Stimulated activated CD8-positive, alpha-beta memory T cell treated with anti-CD3 and anti-CD28 coated beads, Interleukin-7, amount 100 ng/mL, for 1 hour (primary cell): Measurements from ENCODE around the gene CDS2.

Source experiments
- DNase-seq, 2 donors: peaks; one replicate each; pipeline ENCODE4 v3.0.0-alpha.2; 2020; ENCODE audit warnings: low read depth in 2 of 2

Gene CDS2

DNA sequence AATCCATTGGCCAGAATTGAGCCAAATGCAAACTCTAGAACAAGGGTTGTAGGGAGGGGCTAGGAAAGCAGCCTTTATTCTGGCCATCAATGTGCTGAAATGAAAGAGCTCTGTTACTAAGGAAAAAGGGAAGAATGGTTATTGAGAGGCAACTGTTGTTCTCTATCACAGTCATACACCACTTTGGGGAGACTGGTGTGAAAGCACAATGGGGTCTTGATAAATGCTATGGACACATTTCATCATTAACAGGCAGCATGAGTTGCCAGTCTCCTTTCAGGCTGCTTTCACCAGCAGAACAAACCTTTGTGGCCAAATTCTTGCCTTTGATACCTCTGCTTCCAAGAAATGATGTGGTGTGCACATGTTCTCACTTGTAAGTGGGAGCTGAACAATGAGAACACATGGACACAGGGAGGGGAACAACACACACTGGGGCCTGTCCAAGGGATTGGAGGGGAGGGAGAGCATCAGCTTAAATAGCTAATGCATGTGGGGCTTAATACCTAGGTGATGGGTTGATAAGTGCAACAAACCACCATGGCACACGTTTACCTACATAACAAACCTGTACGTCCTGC lies 86.2 kb downstream of the CDS2 start:
- DNase-seq: no peak

DNA sequence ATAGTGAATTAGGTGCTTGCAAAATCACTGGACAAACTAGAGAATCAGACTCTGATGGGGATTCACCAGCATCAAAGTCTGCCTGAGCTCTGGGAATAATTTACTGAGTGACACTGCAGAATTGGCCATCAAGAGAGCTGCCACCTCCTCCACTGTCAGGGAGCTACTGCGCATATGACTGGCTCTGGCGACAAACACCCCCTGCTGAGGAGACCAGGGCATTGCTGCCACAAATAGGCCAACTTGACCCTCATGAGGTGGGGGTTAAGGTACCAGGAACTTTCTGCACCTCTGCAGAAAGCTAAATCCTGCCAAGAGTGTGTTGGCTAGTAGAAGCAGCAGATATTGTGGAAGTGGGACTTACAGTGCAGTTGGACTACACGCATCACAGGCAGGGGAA lies 88.0 kb downstream of the CDS2 start:
- DNase-seq: no peak

DNA sequence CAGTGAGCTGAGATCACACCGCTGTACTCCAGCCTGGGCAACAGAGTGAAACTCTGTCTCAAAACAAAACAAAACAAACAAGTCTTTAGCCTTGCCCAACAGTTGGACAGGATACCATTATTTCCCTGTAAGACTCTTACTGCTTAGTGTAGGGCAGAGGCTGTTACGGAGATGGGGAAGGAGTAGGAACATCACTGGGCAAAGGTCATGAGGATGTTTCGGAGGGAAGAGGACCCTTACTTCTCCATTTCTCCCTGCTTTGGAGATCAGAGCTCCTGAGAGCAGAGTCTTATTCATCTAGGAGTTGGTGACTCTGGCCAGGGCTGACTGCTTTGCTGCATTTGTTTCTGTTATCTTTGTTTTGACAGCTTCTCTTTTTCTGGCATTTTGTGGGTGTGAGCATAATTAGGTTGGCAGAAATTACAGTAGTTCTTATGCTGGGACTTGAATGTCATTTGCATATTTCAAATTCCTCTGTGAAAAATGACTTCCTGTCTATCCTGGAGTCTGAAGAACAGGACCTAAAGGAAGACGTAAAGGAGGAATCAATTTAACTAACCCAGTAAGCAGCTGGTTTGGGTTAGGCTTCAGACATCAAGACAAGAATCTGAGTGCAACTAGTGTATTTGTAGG lies 89.0 kb downstream of the CDS2 start:
- no peak for DNase-seq

DNA sequence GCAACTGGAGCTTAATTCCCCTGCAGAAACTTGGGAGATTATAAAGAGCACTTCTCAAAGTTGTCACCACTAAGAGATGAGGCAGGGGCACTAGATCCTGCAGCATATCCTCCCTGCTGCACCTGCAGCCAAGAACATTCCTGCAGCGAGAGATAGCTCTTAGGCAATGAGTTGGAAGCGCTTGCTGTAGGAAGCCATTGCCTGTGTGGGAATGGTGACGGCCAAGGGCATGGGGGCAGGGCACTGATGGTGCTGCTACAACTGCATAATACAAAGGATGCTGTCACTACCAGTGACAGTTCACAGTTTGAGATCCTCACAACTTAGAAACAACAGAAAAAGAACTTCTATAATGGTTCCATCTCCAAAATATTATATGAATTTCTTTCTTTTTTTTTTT lies 89.9 kb downstream of the CDS2 start:
- DNase-seq: no peak

DNA sequence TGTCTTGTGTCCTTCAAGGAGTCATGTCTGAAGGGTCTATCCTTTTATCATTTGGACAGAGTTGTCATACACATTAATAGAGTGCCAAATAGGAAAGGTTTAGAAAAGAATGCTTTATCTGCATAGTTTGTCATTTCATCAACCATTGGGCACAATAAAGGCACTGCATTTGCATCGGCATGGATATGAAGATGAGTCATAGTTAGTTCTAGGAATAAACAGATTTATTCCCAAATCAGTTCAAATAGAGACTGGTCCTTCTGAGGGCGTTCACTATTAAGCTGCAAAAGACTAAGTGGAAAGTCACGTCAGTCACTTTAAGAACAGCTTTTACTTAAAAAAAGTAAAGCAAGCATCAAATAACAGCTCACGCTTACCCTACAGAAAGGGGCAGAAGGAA lies 90.8 kb downstream of the CDS2 start:
- DNase-seq: no peak

DNA sequence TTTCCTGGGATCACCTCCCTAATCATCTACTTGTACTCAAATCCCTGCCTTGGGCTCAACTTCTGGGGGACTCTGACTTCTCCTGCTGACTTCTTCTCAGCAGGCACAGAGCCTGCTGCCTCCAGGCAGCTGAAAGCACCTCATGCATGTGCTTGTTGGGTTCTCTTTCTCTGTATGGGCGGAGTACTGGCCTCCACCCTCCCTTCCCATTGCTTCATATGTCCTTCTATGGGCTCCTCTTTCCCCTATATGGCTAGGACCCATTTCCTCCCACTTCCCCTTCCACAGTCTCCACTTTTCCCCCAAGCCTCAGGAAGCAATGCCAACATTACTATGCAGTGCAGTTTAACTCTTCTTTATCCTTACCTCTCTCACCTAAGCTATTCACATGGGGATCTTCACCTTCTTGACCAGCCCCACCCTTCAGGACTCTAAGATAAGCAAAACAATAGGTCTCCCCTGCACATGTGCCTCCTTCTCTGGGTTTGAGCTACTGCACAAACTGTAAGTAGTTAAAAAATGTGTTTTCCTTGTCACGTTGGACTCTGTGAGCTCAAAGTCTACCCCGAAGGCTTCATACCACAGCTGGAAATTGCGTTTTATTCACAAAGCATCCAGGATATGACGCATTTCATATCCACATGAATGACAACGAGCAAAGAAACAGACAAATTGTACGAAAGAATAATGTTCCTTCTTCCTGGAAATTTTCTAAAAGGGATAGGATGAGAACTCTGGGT lies 93.7 kb downstream of the CDS2 start:
- DNase-seq: no peak

DNA sequence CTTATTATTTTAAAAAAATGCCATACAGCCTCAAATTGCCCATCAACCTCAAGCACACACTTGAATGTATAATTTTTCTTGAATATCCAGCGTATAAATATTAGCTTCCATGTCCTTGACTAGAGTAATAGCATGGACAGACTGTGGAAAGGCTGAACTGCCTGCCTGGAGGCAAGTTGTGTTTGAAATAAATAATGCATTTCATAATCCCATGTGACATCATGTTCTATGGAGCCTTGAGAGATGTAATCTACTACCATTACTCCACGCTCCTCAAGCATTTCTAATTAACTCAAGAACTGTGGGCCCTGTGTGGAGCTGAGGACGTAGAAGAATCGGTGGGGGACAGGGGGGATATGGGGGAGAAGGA lies 94.2 kb downstream of the CDS2 start:
- DNase-seq: no peak

DNA sequence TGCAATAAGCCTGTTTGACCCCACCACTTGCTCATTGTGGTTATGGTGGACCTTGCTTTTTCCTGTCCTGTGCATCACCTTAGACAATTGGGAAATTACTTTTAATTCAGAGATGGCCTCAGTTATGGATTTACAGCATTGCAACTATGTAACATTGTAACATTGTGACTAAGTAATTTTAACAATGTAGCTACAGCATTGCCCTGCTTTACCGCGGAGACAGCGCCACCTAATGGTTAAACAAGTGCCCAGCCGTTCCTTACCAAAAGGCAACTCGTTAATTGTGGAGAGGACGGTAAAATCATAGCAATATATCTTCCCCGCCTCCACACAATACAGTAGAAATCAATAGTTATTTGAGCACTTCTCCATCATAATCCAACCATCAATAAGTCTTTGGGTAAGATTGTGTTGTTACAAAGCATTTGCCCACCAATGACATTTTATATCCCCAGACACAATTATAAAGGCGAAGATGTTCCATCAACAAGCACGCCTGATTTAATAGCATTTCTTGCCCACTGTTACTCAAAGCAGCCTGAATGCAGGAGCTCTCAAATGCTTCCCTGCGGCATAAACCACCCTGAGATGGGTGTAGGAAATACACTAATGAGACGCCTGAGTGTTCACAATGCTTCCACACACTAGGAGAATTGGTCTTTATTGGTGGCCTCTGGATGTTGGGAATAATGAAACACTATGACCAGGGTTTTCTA lies 96.3 kb downstream of the CDS2 start:
- DNase-seq: peak in 1 of 2 donors; percentile 19

DNA sequence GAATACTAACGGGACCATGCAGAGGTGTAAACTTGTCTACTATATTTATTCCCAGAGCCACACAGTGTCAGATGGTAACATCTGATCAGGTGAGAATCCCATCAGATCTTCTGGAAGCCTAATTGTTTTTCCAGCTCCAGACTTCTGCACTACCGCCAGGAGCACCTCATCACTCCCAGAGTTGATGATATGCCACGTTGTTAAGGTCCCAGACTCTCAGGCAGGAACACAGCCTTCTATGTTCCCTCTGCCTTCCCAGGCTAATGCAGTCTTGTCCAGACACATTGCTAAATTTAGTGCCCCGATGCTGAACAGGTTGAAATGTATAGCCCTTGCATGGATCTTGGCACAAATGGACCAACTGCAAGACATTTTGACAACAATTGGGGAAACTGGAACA lies 103.7 kb downstream of the CDS2 start:
- DNase-seq: no peak

DNA sequence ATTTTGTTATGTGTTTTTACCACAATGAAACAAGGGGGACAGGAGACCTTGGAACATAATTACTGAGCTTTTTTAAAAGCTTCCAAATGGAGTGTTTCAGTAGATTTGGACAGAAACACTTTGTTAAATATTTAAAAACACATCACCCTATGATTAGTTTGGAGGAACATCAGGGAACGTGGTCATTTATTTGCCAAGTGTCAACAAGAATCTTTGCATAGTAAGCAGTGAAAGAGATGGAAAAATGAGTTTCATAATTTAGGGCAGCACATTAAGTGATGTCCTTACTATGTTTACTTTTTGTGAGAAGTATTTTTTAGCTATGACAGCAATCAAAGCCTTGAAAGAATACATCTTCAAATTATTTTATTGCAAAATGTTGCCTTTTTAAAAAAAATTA lies 107.3 kb downstream of the CDS2 start:
- no peak for DNase-seq

DNA sequence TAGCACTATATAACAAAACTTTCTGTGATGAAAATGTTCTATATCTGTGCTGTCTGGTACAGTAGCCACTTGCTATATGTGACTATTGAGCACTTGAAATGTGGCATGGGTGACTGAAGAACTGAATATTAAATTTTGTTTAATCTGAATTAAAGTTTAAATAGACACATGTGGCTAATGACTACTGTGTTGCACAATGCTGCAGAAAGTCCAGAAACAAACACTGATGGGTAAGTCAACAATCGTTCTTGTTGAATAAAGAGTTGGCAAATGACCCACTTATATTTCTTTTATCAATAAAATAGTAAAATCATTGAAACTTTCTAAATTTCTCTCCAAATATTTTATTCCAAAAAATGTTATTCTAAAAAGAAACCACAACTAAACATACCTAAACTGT lies 108.2 kb downstream of the CDS2 start:
- no peak for DNase-seq
